Thyroid gland (tissue), 4 donors: ENCODE data around the gene CHST11.

Source experiments
- POLR2A ChIP-seq, 2 donors: fragments of 450-650 bp; IDR thresholded peaks; one replicate each; pipeline ENCODE4 v1.6.1; 2017; ENCODE audit warnings: antibody characterized with exemption in 2 of 2, mild to moderate bottlenecking in 2 of 2, moderate library complexity in 1 of 2
- TF ChIP-seq, protein P1 (sequence below), 6 experiments: fragments of 200-600 bp in 3 of 6; fragments of 450-650 bp in 3 of 6; sonication (generic) in 3 of 6; IDR thresholded peaks; one replicate each; pipeline ENCODE4 v1.5.1; 2016 to 2019; ENCODE audit warnings: antibody characterized with exemption in 6 of 6, mild to moderate bottlenecking in 2 of 6, inconsistent platforms in 1 of 6, moderate library complexity in 1 of 6

DNA sequence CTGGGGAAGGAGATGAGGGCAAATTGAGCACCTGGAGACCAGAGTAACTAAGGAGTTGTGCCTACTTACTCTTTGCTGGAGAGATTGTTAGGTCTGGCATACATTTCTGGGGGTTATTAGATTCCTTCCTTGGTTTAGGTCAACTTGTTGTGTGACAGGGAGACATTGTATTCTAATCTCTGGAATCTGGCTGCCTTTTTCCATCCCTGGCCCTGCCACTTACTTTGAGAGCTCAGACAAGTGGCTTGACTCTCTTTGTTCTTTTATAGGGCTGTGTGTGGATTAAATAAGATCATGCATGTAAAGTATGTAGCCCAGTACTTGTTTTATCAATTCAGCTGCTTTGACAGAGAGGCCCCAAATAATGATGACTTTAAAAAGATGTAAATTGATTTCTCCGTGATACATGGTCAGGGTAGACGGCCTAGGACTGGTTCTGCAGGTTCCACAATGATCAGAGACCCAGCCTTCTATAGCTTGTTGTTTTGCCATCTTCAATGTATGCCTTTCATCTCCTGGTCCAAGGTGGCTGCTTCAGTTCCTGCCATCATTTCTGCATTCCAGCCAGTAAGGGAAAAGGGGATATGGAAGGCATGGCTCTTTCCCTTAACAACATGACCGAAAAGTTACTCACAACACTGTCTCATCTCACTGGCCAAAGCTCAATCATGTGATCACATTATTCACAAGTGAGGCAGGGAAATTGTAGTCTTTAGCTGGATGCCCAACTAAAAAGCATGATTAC is 72.6 kb downstream of the CHST11 start:
- TF ChIP-seq POLR2A (IDR thresholded peaks at IDR 0.05), result no peak
- TF ChIP-seq, protein P1, sequence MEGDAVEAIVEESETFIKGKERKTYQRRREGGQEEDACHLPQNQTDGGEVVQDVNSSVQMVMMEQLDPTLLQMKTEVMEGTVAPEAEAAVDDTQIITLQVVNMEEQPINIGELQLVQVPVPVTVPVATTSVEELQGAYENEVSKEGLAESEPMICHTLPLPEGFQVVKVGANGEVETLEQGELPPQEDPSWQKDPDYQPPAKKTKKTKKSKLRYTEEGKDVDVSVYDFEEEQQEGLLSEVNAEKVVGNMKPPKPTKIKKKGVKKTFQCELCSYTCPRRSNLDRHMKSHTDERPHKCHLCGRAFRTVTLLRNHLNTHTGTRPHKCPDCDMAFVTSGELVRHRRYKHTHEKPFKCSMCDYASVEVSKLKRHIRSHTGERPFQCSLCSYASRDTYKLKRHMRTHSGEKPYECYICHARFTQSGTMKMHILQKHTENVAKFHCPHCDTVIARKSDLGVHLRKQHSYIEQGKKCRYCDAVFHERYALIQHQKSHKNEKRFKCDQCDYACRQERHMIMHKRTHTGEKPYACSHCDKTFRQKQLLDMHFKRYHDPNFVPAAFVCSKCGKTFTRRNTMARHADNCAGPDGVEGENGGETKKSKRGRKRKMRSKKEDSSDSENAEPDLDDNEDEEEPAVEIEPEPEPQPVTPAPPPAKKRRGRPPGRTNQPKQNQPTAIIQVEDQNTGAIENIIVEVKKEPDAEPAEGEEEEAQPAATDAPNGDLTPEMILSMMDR (IDR thresholded peaks at IDR 0.05), result no peak
